Panc1 (cell line): ENCODE measurements around the gene RIN1. TPM values are rescaled to one million over a fixed set of nuclear protein-coding genes. Genes with fewer than 3 reads are reported as not detected.

Experiments
- ATAC-seq: fragments of 200-7000 bp; cut with Tn5 transposase; 2 replicates; pipeline ENCODE4 v1.9.1; 2020; ENCODE audit warnings: mild to moderate bottlenecking, moderate library complexity
- BruUV-seq: library from RNA; stranded (reverse); fragments of 400-500 nt; replicated peaks from 2 replicates; lab custom pipeline; 2021; lab: Mats Ljungman, UMichigan
- CTCF ChIA-PET: fragments of 300-600 bp; sonication (Branson Sonifier 250); formaldehyde crosslinking; loops from one replicate; lab custom pipeline; 2022; ENCODE audit warnings: antibody characterized with exemption; lab: Charles Lee
- POLR2A ChIA-PET: fragments of 300-600 bp; sonication (Branson Sonifier 250); formaldehyde crosslinking; loops from one replicate; lab custom pipeline; 2022; ENCODE audit warnings: antibody characterized with exemption; lab: Charles Lee
- DNase-seq: peaks from one replicate; pipeline ENCODE4 v3.0.0-alpha.2; 2010; ENCODE audit warnings: low read depth, low spot score
- H3K27ac ChIP-seq: 2 replicates; pipeline ENCODE4 v1.5.1; 2011; ENCODE audit warnings: mild to moderate bottlenecking, low read length, inconsistent platforms
- H3K27me3 ChIP-seq: fragments of 200-500 bp; sonication (Bioruptor generic); 2 replicates; pipeline ENCODE4 v1.6.0; 2014; ENCODE audit warnings: low read length, inconsistent platforms; ENCODE audit not compliant: control insufficient read depth, insufficient read depth
- H3K36me3 ChIP-seq: fragments of 200-500 bp; sonication (Bioruptor generic); 2 replicates; pipeline ENCODE4 v1.5.1; 2014; ENCODE audit warnings: inconsistent platforms, mild to moderate bottlenecking, low read length, moderate library complexity; ENCODE audit not compliant: control insufficient read depth, insufficient read depth
- H3K4me1 ChIP-seq: 2 replicates; pipeline ENCODE4 v1.5.1; 2011; ENCODE audit warnings: inconsistent platforms, mild to moderate bottlenecking, low read length, moderate library complexity; ENCODE audit not compliant: control insufficient read depth, insufficient read depth
- H3K4me3 ChIP-seq, 2 experiments: 2 replicates each; pipeline ENCODE4 v1.5.1; 2011 to 2012; ENCODE audit warnings: low read depth in 2 of 2, low read length in 2 of 2, mild to moderate bottlenecking in 2 of 2, inconsistent platforms in 1 of 2, moderate library complexity in 1 of 2
- H3K9me3 ChIP-seq: fragments of 200-500 bp; sonication (Bioruptor generic); 2 replicates; pipeline ENCODE4 v1.5.1; 2014; ENCODE audit warnings: low read depth, mild to moderate bottlenecking, inconsistent platforms, low read length, moderate library complexity; ENCODE audit not compliant: control insufficient read depth, insufficient read depth
- CTCF ChIP-seq: fragments of 450-650 bp; IDR thresholded peaks from 2 replicates; pipeline ENCODE4 v1.5.1; 2017; ENCODE audit warnings: mild to moderate bottlenecking
- POLR2AphosphoS5 ChIP-seq: IDR thresholded peaks from 2 replicates; pipeline ENCODE4 v1.6.1; 2012; ENCODE audit warnings: mild to moderate bottlenecking, low read depth, low read length, moderate library complexity
- REST ChIP-seq, 2 experiments: IDR thresholded peaks; 2 replicates each; pipeline ENCODE4 v1.6.1; 2011 to 2012; ENCODE audit warnings: low read depth in 2 of 2, control low read depth in 1 of 2, low read length in 1 of 2, mild to moderate bottlenecking in 1 of 2, moderate library complexity in 1 of 2; ENCODE audit not compliant: insufficient read depth in 1 of 2
- SIN3A ChIP-seq: IDR thresholded peaks from 2 replicates; pipeline ENCODE4 v1.6.1; 2012; ENCODE audit warnings: low read depth, mild to moderate bottlenecking, low read length, moderate library complexity, borderline replicate concordance; ENCODE audit not compliant: insufficient read depth
- TCF7L2 ChIP-seq: IDR thresholded peaks from 2 replicates; pipeline ENCODE4 v1.6.1; 2011; ENCODE audit warnings: mild to moderate bottlenecking, low read depth, low read length, inconsistent platforms
- in situ Hi-C: cut with HindIII; loops from 2 replicates; pipeline ENCODE4 v1.10.0; 2016; ENCODE audit warnings: low sequenced_read_pairs, low pct_unique_long_range_greater_than_20kb
- intact Hi-C: fragments of 100-400 bp; cut with micrococcal nuclease; formaldehyde crosslinking; loops from one replicate; pipeline ENCODE4 v1.10.0; 2022; ENCODE audit not compliant: unreplicated experiment
- total RNA-seq: library from RNA; stranded (reverse); gene quantifications from one replicate; pipeline ENCODE4 v1.2.1, GENCODE V29; 2021; ENCODE audit not compliant: unreplicated experiment

Gene RIN1
- total RNA-seq, 1 experiment from 2014 or later = 21.7 TPM

- TF ChIP-seq TCF7L2 (no peak), REST (IDR thresholded peaks at IDR 0.05; ENCODE audit: insufficient read depth in 1 of 2, low read depth in 2 of 2, low read length in 1 of 2) (no peak), POLR2AphosphoS5 (no peak), SIN3A (no peak), CTCF (no peak)
- CTCF ChIA-PET = interaction anchor here (0.6 to 1.0 kb wide), 2 partner anchors 34 to 40 kb away, joined by 3 to 7 read pairs; no protein-coding TSS in a partner anchor
- Histone ChIP-seq H3K36me3 (no peaks in the 10 kb centered on the region), H3K9me3 (no peaks in the 10 kb centered on the region), H3K27me3 (no peaks in the 10 kb centered on the region), H3K27ac (no peak overlapping the region), H3K4me3 (no peak overlapping the region), H3K4me1 (peaks cover 9% of the 10 kb centered on the region)
- no peak for ATAC-seq
- DNase-seq = no peak
- in situ Hi-C loops = no loop called here
- BruUV-seq = no TSS peak
- intact Hi-C loops = no loop called here
- POLR2A ChIA-PET = no interaction called here
Measured at GRCh38 chr11:66315921-66316811, 20.1 kb downstream of the RIN1 start.

GRCh38 chr11:66315498-66315885, 20.7 kb downstream of the RIN1 start:
- TF ChIP-seq TCF7L2 = no peak
- no peak for TF ChIP-seq SIN3A
- no peak for TF ChIP-seq POLR2AphosphoS5
- TF ChIP-seq CTCF = no peak
- intact Hi-C loops = no loop called here
- H3K9me3 ChIP-seq = no peaks in the 10 kb centered on the region
- ATAC-seq (no peak), DNase-seq (no peak)
- in situ Hi-C loops = no loop called here
- H3K27me3 ChIP-seq = no peaks in the 10 kb centered on the region
- H3K36me3 ChIP-seq = no peaks in the 10 kb centered on the region
- CTCF ChIA-PET = interaction anchor here (0.6 to 1.0 kb wide), 2 partner anchors 33 to 57 kb away, joined by 3 read pairs; no protein-coding TSS in a partner anchor
- no TSS peak for BruUV-seq
- H3K27ac ChIP-seq = no peak overlapping the region
- POLR2A ChIA-PET = no interaction called here
- peaks cover 10% of the 10 kb centered on the region for H3K4me1 ChIP-seq
- H3K4me3 ChIP-seq = no peak overlapping the region
